HepG2 (cell line): ENCODE data around the gene DPF1. TPM values are rescaled to one million over a fixed set of nuclear protein-coding genes. Genes with fewer than 3 reads are reported as not detected.

ENCODE experiments used
- ARID5B ChIP-seq: IDR thresholded peaks from 2 replicates; pipeline ENCODE4 v1.4.0; 2020; ENCODE audit warnings: mild to moderate bottlenecking, missing genetic modification reagents
- CSRNP1 ChIP-seq: sonication (generic); formaldehyde crosslinking; IDR thresholded peaks from 2 replicates; pipeline ENCODE4 v1.8.1; 2023; ENCODE audit warnings: mild to moderate bottlenecking, missing genetic modification reagents
- ETV5 ChIP-seq: IDR thresholded peaks from 2 replicates; pipeline ENCODE4 v1.6.1; 2018; ENCODE audit warnings: missing biosample characterization, missing genetic modification reagents, inconsistent platforms, borderline replicate concordance
- HES4 ChIP-seq: sonication (generic); formaldehyde crosslinking; IDR thresholded peaks from 2 replicates; pipeline ENCODE4 v1.9.0; 2021; ENCODE audit warnings: mild to moderate bottlenecking, missing genetic modification reagents, borderline replicate concordance
- KAT7 ChIP-seq: IDR thresholded peaks from 2 replicates; pipeline ENCODE4 v1.6.1; 2018; ENCODE audit warnings: borderline replicate concordance, missing compliant biosample characterization
- KAT8 ChIP-seq: IDR thresholded peaks from 2 replicates; pipeline ENCODE4 v1.6.1; 2016; ENCODE audit warnings: missing genetic modification reagents, missing compliant biosample characterization
- MXD4 ChIP-seq: IDR thresholded peaks from 2 replicates; pipeline ENCODE4 v1.6.1; 2016; ENCODE audit warnings: mild to moderate bottlenecking, missing biosample characterization, missing genetic modification reagents
- PLSCR1 ChIP-seq: sonication (generic); formaldehyde crosslinking; IDR thresholded peaks from 2 replicates; pipeline ENCODE4 v1.5.0; 2020; ENCODE audit warnings: missing genetic modification reagents, mild to moderate bottlenecking, borderline replicate concordance
- SP5 ChIP-seq: IDR thresholded peaks from 2 replicates; pipeline ENCODE4 v1.6.1; 2016; ENCODE audit warnings: low read depth, borderline replicate concordance
- TEAD3 ChIP-seq: optimal IDR thresholded peaks from 2 replicates; pipeline ENCODE3; 2016; ENCODE audit warnings: borderline replicate concordance
- TFAP4 ChIP-seq: sonication (generic); IDR thresholded peaks from 2 replicates; pipeline ENCODE4 v1.6.1; 2016; ENCODE audit warnings: low read depth, borderline replicate concordance
- TP53 ChIP-seq: sonication (generic); formaldehyde crosslinking; conservative IDR thresholded peaks from 2 replicates; pipeline ENCODE4 v1.4.0; 2020; ENCODE audit warnings: missing genetic modification reagents
- YEATS2 ChIP-seq: sonication (generic); formaldehyde crosslinking; IDR thresholded peaks from 2 replicates; pipeline ENCODE4 v1.4.0; 2020; ENCODE audit warnings: missing genetic modification reagents, borderline replicate concordance
- ZFY ChIP-seq: sonication (generic); formaldehyde crosslinking; IDR thresholded peaks from 2 replicates; pipeline ENCODE4 v1.4.0; 2020; ENCODE audit warnings: missing genetic modification reagents
- ZNF138 ChIP-seq: sonication (generic); formaldehyde crosslinking; IDR thresholded peaks from 2 replicates; pipeline ENCODE4 v1.5.0; 2020; ENCODE audit warnings: mild to moderate bottlenecking, low read depth, missing genetic modification reagents
- ZNF264 ChIP-seq: sonication (generic); formaldehyde crosslinking; IDR thresholded peaks from 2 replicates; pipeline ENCODE4 v1.4.0; 2020; ENCODE audit warnings: missing genetic modification reagents
- ZNF276 ChIP-seq: sonication (generic); formaldehyde crosslinking; IDR thresholded peaks from 2 replicates; pipeline ENCODE4 v1.4.0; 2020; ENCODE audit warnings: mild to moderate bottlenecking, low read depth, missing genetic modification reagents
- ZNF430 ChIP-seq: sonication (generic); formaldehyde crosslinking; IDR thresholded peaks from 2 replicates; pipeline ENCODE4 v1.9.0; 2021; ENCODE audit warnings: mild to moderate bottlenecking, missing genetic modification reagents
- ZNF784 ChIP-seq: sonication (generic); formaldehyde crosslinking; IDR thresholded peaks from 2 replicates; pipeline ENCODE4 v1.5.1; 2020; ENCODE audit warnings: missing genetic modification reagents, mild to moderate bottlenecking, borderline replicate concordance
- polyA plus RNA-seq, 8 experiments: library from polyadenylated mRNA; depleted of rRNA in 3 of 8; stranded (reverse) in 7 of 8; unstranded in 1 of 8; fragments of >200 nt; fragmentation: Illumina TruSeq in 4 of 8; extraction: Trizol in 4 of 8; gene quantifications; 2 replicates each; pipeline versions ENCODE4 v1.2.1 to v1.2.3, GENCODE V29; 2011 to 2016; ENCODE audit warnings: low read depth in 4 of 8, missing spikeins in 1 of 8, mixed read lengths in 1 of 8; ENCODE audit not compliant: insufficient read depth in 1 of 8
- total RNA-seq, 5 experiments: library from RNA; depleted of rRNA; stranded (reverse); fragments of >200 nt; fragmentation: Illumina TruSeq; extraction: Trizol; gene quantifications; 2 replicates each; pipeline ENCODE4 v1.2.3, GENCODE V29; 2016; ENCODE audit warnings: low read depth in 1 of 5

Gene DPF1
- total and polyA plus RNA-seq, 2 of the 13 experiments (the other 11 are each of a cell fraction or from before 2014, with no cell fraction given): 1.0 to 3.2 TPM

- TF ChIP-seq ZFY (peak; percentile 38; the same call in 1 of the 2 replicates), ZNF784 (CRISPR knock-in tag) (no peak), SP5 (CRISPR knock-in tag) (peak; percentile 36; the same call in 1 of the 2 replicates), TP53 (CRISPR knock-in tag) (no peak), TFAP4 (no peak; the same call in 1 of the 2 replicates), ZNF264 (no peak), ZNF138 (CRISPR knock-in tag) (no peak), MXD4 (CRISPR knock-in tag) (peak; percentile 47; the same call in 1 of the 2 replicates), PLSCR1 (CRISPR knock-in tag) (no peak), CSRNP1 (no peak), ETV5 (CRISPR knock-in tag) (no peak; the same call in 1 of the 2 replicates), KAT8 (peak; percentile 54), ZNF276 (no peak), TEAD3 (CRISPR knock-in tag) (peak; percentile 44), HES4 (no peak), ARID5B (peak; percentile 26; the same call in 1 of the 2 replicates), KAT7 (no peak), ZNF430 (CRISPR knock-in tag) (no peak; the same call in 1 of the 2 replicates), YEATS2 (CRISPR knock-in tag) (no peak)
Measured at GRCh38 chr19:38224014-38224862, at the start of gene DPF1 (continued).
